Measurements from ENCODE around the gene GOT1.

Gene GOT1

GRCh38 chr10:99394256-99394655 is 36.2 kb downstream of the GOT1 start:
- DNase-seq: no peak

DNA sequence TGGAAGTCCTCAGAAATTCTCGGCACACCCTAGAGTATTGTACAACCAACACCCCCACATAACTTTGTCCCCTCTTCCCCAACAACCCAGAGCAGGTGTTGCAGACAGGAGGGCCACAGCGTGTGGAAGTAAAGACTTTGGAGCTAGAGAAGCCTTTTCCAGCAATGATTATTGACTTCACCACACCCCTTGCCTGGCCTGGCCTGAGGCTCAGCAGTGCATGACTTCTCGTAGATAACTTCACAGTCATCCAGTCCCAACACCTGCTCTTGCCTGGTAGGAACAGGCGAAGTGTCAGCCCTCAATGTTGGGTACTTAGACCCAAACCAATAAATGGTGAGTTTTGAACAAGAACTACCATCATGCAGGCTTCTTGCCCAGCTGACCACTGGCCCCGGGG is 36.7 kb downstream of the GOT1 start:
- DNase-seq: no peak

- DNase-seq: no peak
Observed at GRCh38 chr10:99393036-99393435, 37.4 kb downstream of the GOT1 start.

GRCh38 chr10:99391346-99391745 is 39.1 kb downstream of the GOT1 start:
- no peak for DNase-seq

GRCh38 chr10:99389729-99390480 is 40.5 kb downstream of the GOT1 start:
- DNase-seq: no peak

DNA sequence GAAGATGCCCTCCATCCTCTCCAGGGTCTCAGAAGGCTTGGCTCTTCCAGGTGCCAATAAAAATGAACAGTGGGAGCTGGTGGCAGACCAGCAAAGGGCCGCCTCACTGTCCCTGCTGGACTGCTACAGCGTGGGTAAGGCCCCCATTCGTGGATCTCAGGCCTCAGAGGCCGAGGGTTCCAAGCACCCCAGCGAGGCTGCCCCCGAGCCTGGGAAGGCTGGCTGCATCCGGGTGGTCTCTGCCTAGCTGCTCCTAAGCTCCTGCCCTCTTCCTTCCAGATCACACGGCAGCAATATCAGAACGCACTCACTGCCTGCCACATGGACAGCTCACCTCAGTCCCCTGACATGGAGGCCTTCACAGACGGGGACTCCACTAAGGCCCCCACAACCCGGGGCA is 42.9 kb downstream of the GOT1 start:
- no peak for DNase-seq

DNA sequence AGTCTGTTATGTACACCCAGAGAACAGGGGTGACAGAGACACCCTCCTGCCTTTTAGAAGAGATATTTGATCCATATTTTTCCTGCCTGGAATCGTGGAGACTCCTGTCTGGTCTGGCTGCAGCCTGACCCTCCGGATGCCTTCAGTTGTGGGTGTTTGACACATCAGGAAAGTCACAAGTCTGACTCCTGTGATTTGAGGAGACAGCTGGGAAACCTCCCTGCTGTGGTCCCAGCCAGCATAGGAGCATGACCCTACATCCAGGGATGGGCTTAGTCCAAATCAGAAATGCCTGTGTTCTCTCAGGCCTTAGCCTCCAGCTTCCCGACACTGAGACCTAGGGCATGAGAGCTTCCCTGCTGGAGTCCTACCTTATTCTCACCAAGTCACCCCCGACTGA is 43.4 kb downstream of the GOT1 start:
- DNase-seq: no peak

DNA sequence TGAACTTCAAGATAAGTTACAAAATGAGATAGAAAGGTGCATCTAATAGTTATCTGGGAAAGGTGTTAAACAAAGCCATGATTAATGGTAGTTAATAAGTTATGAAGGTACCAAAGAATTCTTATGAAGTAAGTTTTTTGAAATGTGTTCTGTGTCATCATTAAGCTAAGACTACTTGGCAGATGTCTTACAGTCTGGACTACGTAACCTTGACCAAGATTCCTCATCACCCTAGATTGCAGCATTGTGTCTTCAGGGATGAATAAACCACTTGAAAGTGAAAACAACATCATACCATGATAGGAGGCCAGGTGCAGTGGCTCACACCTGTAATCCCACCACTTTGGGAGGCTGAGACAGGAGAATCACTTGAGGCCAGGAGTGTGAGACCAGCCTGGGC is 48.2 kb downstream of the GOT1 start:
- no peak for DNase-seq

DNA sequence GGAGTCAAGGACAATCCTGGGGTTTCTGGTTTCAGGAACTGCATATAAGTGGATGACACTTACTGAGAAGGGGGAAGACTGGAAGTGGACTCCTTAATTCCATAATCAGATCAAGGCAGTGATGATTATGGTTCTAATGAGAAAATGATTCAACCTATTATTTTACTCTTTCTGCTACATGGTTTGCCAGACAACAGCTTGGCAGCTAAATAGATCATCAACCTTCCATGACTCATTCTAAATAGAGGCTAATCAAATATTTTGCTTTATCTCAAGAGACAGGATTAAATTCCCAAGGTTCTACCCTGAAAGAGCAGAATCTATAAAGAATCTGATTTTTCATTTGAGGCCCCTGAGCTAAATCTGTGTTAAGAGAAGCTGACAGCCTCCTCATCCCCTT is 55.0 kb downstream of the GOT1 start:
- DNase-seq: no peak

- DNase-seq: no peak
Observed at GRCh38 chr10:99374972-99375371, 55.5 kb downstream of the GOT1 start.

DNA sequence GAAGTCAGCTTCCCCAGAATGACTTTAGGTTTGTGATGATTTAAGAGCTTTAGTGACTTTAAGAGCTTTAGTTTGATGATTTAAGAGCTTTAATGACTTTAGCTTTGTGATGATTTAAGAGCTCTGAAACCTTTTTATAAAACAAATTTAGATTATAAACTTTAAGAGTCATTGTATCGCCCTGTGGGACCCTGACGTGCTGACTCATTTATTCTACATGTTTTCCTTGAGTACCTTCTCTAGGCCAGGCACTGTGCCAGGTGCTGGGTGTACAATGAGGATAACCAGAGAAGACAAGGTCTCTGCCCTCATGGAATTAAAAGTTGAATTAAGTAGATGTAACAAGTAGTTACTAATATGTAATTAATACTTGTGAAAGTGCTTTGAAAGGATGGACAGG is 55.9 kb downstream of the GOT1 start:
- DNase-seq: no peak

- DNase-seq: no peak
Observed at GRCh38 chr10:99372546-99373271, 57.7 kb downstream of the GOT1 start.

DNA sequence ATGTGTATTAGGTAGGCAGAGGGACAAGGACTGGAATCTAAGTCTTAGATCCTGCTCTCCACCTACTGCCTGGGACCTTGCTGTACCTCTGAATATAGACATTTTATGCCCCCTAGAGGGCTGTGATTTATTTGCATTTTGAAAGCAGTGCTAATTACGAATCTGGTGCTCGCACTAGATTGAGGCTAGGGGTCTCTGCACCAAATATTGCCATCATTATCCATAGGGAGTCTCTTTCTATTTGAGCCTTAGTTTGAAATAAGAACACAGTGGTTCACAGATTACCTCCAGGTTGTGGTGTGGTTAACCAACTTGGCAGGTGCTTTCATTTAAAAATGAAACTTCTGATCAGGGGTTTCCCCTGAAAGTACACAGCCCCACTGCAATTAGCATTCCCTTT is 59.4 kb downstream of the GOT1 start:
- peak in 1 of 2 experiments; percentile 22 for DNase-seq

DNA sequence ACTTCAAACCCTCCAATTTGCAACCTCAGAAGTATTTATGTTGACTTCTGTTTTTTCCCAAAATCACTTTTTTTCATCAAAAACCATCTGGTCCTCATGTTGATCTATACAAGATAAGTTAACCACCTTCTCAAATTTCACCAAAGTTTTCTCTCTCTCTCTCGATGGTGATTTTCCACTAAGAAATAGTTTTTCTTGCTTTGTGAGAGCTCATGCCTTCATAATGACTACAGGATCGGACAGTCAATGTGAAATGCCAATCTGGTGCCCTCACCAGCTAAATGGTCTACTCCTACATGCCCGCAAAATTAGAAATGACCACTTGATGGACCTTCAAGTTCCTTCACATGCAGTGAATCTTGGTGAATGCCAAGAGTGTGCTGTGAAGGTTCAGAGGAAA is 60.9 kb downstream of the GOT1 start:
- no peak for DNase-seq

- no peak for DNase-seq
Observed at GRCh38 chr10:99369126-99369525, 61.3 kb downstream of the GOT1 start.

DNA sequence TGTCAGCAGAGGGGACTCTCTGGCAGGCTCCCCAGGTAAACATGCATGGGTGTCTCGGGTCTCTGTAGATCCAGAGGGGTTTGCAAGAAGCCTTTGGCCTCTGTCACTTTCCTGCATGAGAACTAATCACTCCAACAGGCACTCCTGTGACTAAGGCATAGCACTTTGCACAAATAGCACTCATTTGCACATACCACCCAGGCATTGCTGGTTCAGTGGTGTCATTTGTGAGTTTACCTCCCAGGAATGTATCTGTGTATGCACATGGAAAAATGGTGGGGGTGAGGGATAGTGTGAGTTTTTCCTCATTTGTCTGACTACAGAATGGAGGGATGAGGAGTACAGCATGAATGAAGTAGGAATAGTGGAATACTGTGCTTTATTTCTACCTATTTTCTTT is 61.8 kb downstream of the GOT1 start:
- DNase-seq: no peak

- no peak for DNase-seq
Observed at GRCh38 chr10:99366666-99367065, 63.8 kb downstream of the GOT1 start.

GRCh38 chr10:99365736-99366135 is 64.7 kb downstream of the GOT1 start:
- DNase-seq: no peak

GRCh38 chr10:99365311-99365710 is 65.1 kb downstream of the GOT1 start:
- DNase-seq: no peak

GRCh38 chr10:99364125-99364524 is 66.3 kb downstream of the GOT1 start:
- DNase-seq: no peak

GRCh38 chr10:99360934-99361333 is 69.5 kb downstream of the GOT1 start:
- DNase-seq: no peak

DNA sequence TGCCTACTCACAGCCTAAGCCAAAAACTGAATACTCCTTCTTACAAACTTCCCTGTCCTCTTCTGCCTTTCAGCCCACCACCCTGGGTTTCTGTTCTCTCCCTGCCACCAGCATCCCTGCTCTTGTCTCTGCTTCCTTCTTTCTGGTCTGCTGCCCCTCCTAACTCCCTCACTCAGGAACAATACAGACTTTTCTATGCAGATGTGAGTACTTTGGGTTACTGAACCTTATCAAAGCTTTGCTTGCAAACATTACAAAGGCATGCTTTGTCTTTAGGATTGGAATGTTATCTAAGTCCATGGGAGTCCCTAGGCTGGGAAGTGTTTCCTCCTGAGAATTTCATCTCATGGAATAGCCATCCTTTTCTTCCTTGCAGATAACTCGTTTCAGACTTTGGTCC is 72.3 kb downstream of the GOT1 start:
- DNase-seq: no peak

DNA sequence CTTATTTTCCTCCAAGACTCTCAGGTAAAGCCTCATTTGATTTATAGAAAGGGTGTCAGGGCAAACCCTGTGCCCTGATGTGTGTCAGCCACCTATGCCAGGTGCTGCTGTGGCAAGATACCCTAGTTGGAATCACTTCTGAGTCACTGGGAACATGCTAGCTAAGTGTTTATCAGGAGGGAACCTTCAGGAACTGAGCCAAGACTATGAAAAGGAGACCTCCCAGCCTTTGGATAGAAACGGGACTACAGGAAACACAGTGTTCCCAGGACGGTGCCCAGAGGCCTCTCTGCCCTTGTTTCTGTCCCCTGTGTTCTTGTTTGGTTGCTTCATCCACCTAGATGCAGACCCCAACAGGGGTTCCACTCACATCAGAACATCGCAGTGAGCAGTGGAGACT is 72.7 kb downstream of the GOT1 start:
- DNase-seq: no peak

DNA sequence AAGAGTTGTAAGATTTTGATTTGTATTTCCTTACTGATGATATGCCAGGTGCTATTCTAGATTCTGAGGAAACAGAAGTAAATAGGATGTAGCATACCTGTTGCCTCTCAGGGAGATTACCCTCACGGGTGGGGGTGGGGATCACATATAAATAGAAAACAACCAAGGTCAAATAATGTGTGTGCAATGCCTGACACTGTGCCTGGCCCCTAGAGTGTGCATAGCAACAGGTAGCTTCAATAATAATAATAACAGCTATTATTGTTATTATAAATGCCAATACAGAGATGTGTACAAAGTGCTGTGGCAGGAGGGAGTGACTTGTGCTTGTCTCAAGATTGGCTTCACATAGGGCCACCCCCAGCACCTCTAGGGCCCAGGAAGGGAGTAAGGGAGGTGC is 77.2 kb downstream of the GOT1 start:
- no peak for DNase-seq

- no peak for DNase-seq
Observed at GRCh38 chr10:99347672-99348071, 82.8 kb downstream of the GOT1 start.
